Measurements from ENCODE around the gene PRICKLE3. TPM values are rescaled to one million over a fixed set of nuclear protein-coding genes. Genes with fewer than 3 reads are reported as not detected.
A peak's percentile ranks its signal among the peaks of the same experiment; 100 is the strongest.
"Not testable (repeated sequence)": the region's sequence is repeated elsewhere in the genome, so short reads cannot be mapped to it uniquely, and the experiment has no call there.

Gene PRICKLE3
- total RNA-seq, 1 donor from 2014 or later: 14.2 TPM

GRCh38 chrX:49155243-49155899 lies 30.8 kb downstream of the PRICKLE3 start:
- FAIRE-seq: peak; percentile 91

GRCh38 chrX:49153467-49153866 lies 32.7 kb downstream of the PRICKLE3 start:
- no peaks in the 10 kb centered on the region for H3K36me3 ChIP-seq (ENCODE audit: insufficient read depth, low read length)
- H4K20me1 ChIP-seq (ENCODE audit: insufficient read depth, low read length): no peaks in the 10 kb centered on the region
- H3K27me3 ChIP-seq (ENCODE audit: insufficient read depth, low read length): no peaks in the 10 kb centered on the region
- Mint-ChIP-seq H3K4me1 (ENCODE audit: low read depth, unreplicated experiment) (no peaks in the 10 kb centered on the region), H3K27me3 (ENCODE audit: low read depth, unreplicated experiment) (no peaks in the 10 kb centered on the region), H3K9me3 (ENCODE audit: unreplicated experiment) (no peaks in the 10 kb centered on the region), H3K4me3 (ENCODE audit: unreplicated experiment) (no peak overlapping the region), H3K27ac (ENCODE audit: unreplicated experiment) (no peak overlapping the region), H3K36me3 (ENCODE audit: low read depth, unreplicated experiment) (no peaks in the 10 kb centered on the region)
- no peak overlapping the region for H2AFZ ChIP-seq (ENCODE audit: low read depth, low read length)
- peaks cover 8% of the 10 kb centered on the region for H3K4me1 ChIP-seq (ENCODE audit: insufficient read depth, low read length)
- FAIRE-seq (no peak), DNase-seq (ENCODE audit: low read depth) (no peak)
- H3K4me3 ChIP-seq (ENCODE audit: insufficient read depth, low read depth, low read length): no peak overlapping the region
- H3K9me3 ChIP-seq (ENCODE audit: insufficient read depth, low read depth, low read length): no peaks in the 10 kb centered on the region
- H3K4me2 ChIP-seq (ENCODE audit: low read length): no peak overlapping the region
- no peak for TF ChIP-seq CTCF (IDR thresholded peaks at IDR 0.05; ENCODE audit: insufficient read depth, low read depth, low read length)
- TF ChIP-seq EZH2 (IDR thresholded peaks at IDR 0.05; ENCODE audit: insufficient read depth, low read length): no peak
- H3K9ac ChIP-seq (ENCODE audit: low read length): no peak overlapping the region
- no peaks in the 10 kb centered on the region for H3K79me2 ChIP-seq (ENCODE audit: insufficient read depth, low read length)
- H3K27ac ChIP-seq (ENCODE audit: low read depth, low read length): no peak overlapping the region

More at GRCh38 chrX:49155243-49155899, 30.8 kb downstream of the PRICKLE3 start:
- no peaks in the 10 kb centered on the region for H3K27me3 ChIP-seq (ENCODE audit: insufficient read depth, low read length)
- peak overlapping the region; percentile 85 for H3K4me3 Mint-ChIP-seq (ENCODE audit: unreplicated experiment)
- H3K4me3 ChIP-seq (ENCODE audit: insufficient read depth, low read depth, low read length): peak overlapping the region; percentile 54
- H3K9ac ChIP-seq (ENCODE audit: low read length): peak overlapping the region; percentile 92
- H3K4me1 Mint-ChIP-seq (ENCODE audit: low read depth, unreplicated experiment): no peaks in the 10 kb centered on the region
- peak overlapping the region; percentile 96 for H3K27ac ChIP-seq (ENCODE audit: low read depth, low read length)
- no peaks in the 10 kb centered on the region for H3K27me3 Mint-ChIP-seq (ENCODE audit: low read depth, unreplicated experiment)
- H3K9me3 Mint-ChIP-seq (ENCODE audit: unreplicated experiment): no peaks in the 10 kb centered on the region
- DNase-seq (ENCODE audit: low read depth): peak; percentile 72
- no peaks in the 10 kb centered on the region for H3K36me3 Mint-ChIP-seq (ENCODE audit: low read depth, unreplicated experiment)
- H3K4me2 ChIP-seq (ENCODE audit: low read length): peak overlapping the region; percentile 91
- H4K20me1 ChIP-seq (ENCODE audit: insufficient read depth, low read length): no peaks in the 10 kb centered on the region
- peaks cover 8% of the 10 kb centered on the region for H3K4me1 ChIP-seq (ENCODE audit: insufficient read depth, low read length)
- no peaks in the 10 kb centered on the region for H3K9me3 ChIP-seq (ENCODE audit: insufficient read depth, low read depth, low read length)
- H3K36me3 ChIP-seq (ENCODE audit: insufficient read depth, low read length): no peaks in the 10 kb centered on the region
- TF ChIP-seq CTCF (IDR thresholded peaks at IDR 0.05; ENCODE audit: insufficient read depth, low read depth, low read length): no peak
- no peak for TF ChIP-seq EZH2 (IDR thresholded peaks at IDR 0.05; ENCODE audit: insufficient read depth, low read length)
- peak overlapping the region; percentile 89 for H3K27ac Mint-ChIP-seq (ENCODE audit: unreplicated experiment)
- H3K79me2 ChIP-seq (ENCODE audit: insufficient read depth, low read length): no peaks in the 10 kb centered on the region
- peak overlapping the region; percentile 47 for H2AFZ ChIP-seq (ENCODE audit: low read depth, low read length)

- FAIRE-seq; H2AFZ ChIP-seq (ENCODE audit: low read depth, low read length); H3K27me3 ChIP-seq (ENCODE audit: insufficient read depth, low read length); H3K27me3 Mint-ChIP-seq (ENCODE audit: low read depth, unreplicated experiment); H3K4me1 Mint-ChIP-seq (ENCODE audit: low read depth, unreplicated experiment); H3K36me3 ChIP-seq (ENCODE audit: insufficient read depth, low read length); H3K9me3 Mint-ChIP-seq (ENCODE audit: unreplicated experiment); H3K27ac Mint-ChIP-seq (ENCODE audit: unreplicated experiment); H3K79me2 ChIP-seq (ENCODE audit: insufficient read depth, low read length); H3K27ac ChIP-seq (ENCODE audit: low read depth, low read length); H3K9me3 ChIP-seq (ENCODE audit: insufficient read depth, low read depth, low read length); H3K36me3 Mint-ChIP-seq (ENCODE audit: low read depth, unreplicated experiment); H3K4me3 Mint-ChIP-seq (ENCODE audit: unreplicated experiment); H3K9ac ChIP-seq (ENCODE audit: low read length); H3K4me3 ChIP-seq (ENCODE audit: insufficient read depth, low read depth, low read length); H3K4me2 ChIP-seq (ENCODE audit: low read length); H3K4me1 ChIP-seq (ENCODE audit: insufficient read depth, low read length); DNase-seq (ENCODE audit: low read depth); H4K20me1 ChIP-seq (ENCODE audit: insufficient read depth, low read length): not testable (repeated sequence)
These were observed 36.9 kb downstream of the PRICKLE3 start for GRCh38 chrX:49149291-49149690.

GRCh38 chrX:49148390-49149100 lies 37.6 kb downstream of the PRICKLE3 start:
- not testable (repeated sequence) for FAIRE-seq; H4K20me1 ChIP-seq (ENCODE audit: insufficient read depth, low read length)

More at GRCh38 chrX:49148390-49149100, 37.6 kb downstream of the PRICKLE3 start:
- not testable (repeated sequence) for H3K79me2 ChIP-seq (ENCODE audit: insufficient read depth, low read length); H3K9ac ChIP-seq (ENCODE audit: low read length); DNase-seq (ENCODE audit: low read depth); H3K4me3 ChIP-seq (ENCODE audit: insufficient read depth, low read depth, low read length); H3K27me3 ChIP-seq (ENCODE audit: insufficient read depth, low read length); H3K4me3 Mint-ChIP-seq (ENCODE audit: unreplicated experiment); H3K4me2 ChIP-seq (ENCODE audit: low read length); H2AFZ ChIP-seq (ENCODE audit: low read depth, low read length); H3K4me1 ChIP-seq (ENCODE audit: insufficient read depth, low read length); H3K9me3 ChIP-seq (ENCODE audit: insufficient read depth, low read depth, low read length); H3K27ac Mint-ChIP-seq (ENCODE audit: unreplicated experiment); H3K36me3 ChIP-seq (ENCODE audit: insufficient read depth, low read length); H3K4me1 Mint-ChIP-seq (ENCODE audit: low read depth, unreplicated experiment); H3K36me3 Mint-ChIP-seq (ENCODE audit: low read depth, unreplicated experiment); H3K9me3 Mint-ChIP-seq (ENCODE audit: unreplicated experiment); H3K27me3 Mint-ChIP-seq (ENCODE audit: low read depth, unreplicated experiment); H3K27ac ChIP-seq (ENCODE audit: low read depth, low read length)
